H9 (cell line): ENCODE results near the gene NKAIN2. TPM values are rescaled to one million over a fixed set of nuclear protein-coding genes. Genes with fewer than 3 reads are reported as not detected.

Source experiments
- DNase-seq: peaks from one replicate; pipeline ENCODE4 v3.0.0-alpha.2; 2017
- H2AFZ ChIP-seq: one replicate; pipeline ENCODE4 v1.6.1; 2013; ENCODE audit warnings: mild to moderate bottlenecking, low read length, control low read depth, moderate library complexity
- H2AK5ac ChIP-seq: 2 replicates; pipeline ENCODE4 v1.6.1; 2013; ENCODE audit warnings: low read length, control low read depth, mixed read lengths; ENCODE audit not compliant: insufficient read length
- H2BK120ac ChIP-seq: one replicate; pipeline ENCODE4 v1.6.1; 2013; ENCODE audit warnings: low read depth, mild to moderate bottlenecking, low read length, control low read depth, inconsistent platforms; ENCODE audit not compliant: poor library complexity, severe bottlenecking
- H2BK12ac ChIP-seq: 2 replicates; pipeline ENCODE4 v1.6.1; 2013; ENCODE audit warnings: low read length, control low read depth, mixed read lengths, low read depth; ENCODE audit not compliant: insufficient read length
- H2BK15ac ChIP-seq: 2 replicates; pipeline ENCODE4 v1.6.1; 2013; ENCODE audit warnings: low read depth, low read length, control low read depth
- H2BK20ac ChIP-seq: one replicate; pipeline ENCODE4 v1.6.1; 2013; ENCODE audit warnings: low read depth, mild to moderate bottlenecking, low read length, control low read depth, inconsistent platforms; ENCODE audit not compliant: poor library complexity, severe bottlenecking
- H2BK5ac ChIP-seq: 2 replicates; pipeline ENCODE4 v1.6.1; 2013; ENCODE audit warnings: low read length, control low read depth, mixed read lengths; ENCODE audit not compliant: insufficient read length
- H3K14ac ChIP-seq: 2 replicates; pipeline ENCODE4 v1.6.1; 2013; ENCODE audit warnings: low read length, control low read depth; ENCODE audit not compliant: insufficient read depth
- H3K18ac ChIP-seq: 2 replicates; pipeline ENCODE4 v1.6.1; 2013; ENCODE audit warnings: low read depth, mild to moderate bottlenecking, mixed read lengths, low read length, control low read depth; ENCODE audit not compliant: insufficient read length
- H3K23ac ChIP-seq: 2 replicates; pipeline ENCODE4 v1.6.1; 2013; ENCODE audit warnings: low read length, control low read depth, mixed read lengths, low read depth; ENCODE audit not compliant: insufficient read length
- H3K23me2 ChIP-seq: 2 replicates; pipeline ENCODE4 v1.6.1; 2013; ENCODE audit warnings: low read depth, mild to moderate bottlenecking, mixed read lengths, low read length, control low read depth; ENCODE audit not compliant: insufficient read length, poor library complexity, severe bottlenecking
- H3K27ac ChIP-seq: 2 replicates; pipeline ENCODE4 v1.5.1; 2013; ENCODE audit warnings: low read length, control low read depth, mixed read lengths, low read depth; ENCODE audit not compliant: insufficient read length
- H3K27me3 ChIP-seq: 2 replicates; pipeline ENCODE4 v1.6.1; 2013; ENCODE audit warnings: low read length, control low read depth, inconsistent platforms; ENCODE audit not compliant: insufficient read depth
- H3K4ac ChIP-seq: 2 replicates; pipeline ENCODE4 v1.6.1; 2013; ENCODE audit warnings: low read depth, mild to moderate bottlenecking, control low read depth, inconsistent platforms, low read length, moderate library complexity
- H3K4me1 ChIP-seq: 2 replicates; pipeline ENCODE4 v1.6.1; 2013; ENCODE audit warnings: low read length, control low read depth, inconsistent platforms; ENCODE audit not compliant: insufficient read depth
- H3K4me2 ChIP-seq: 2 replicates; pipeline ENCODE4 v1.6.1; 2013; ENCODE audit warnings: low read length, control low read depth, mixed read lengths; ENCODE audit not compliant: insufficient read length, insufficient read depth
- H3K56ac ChIP-seq: 2 replicates; pipeline ENCODE4 v1.6.1; 2013; ENCODE audit warnings: low read depth, mild to moderate bottlenecking, mixed read lengths, low read length, control low read depth; ENCODE audit not compliant: insufficient read length
- H3K79me1 ChIP-seq: 2 replicates; pipeline ENCODE4 v1.6.1; 2013; ENCODE audit warnings: low read depth, mild to moderate bottlenecking, moderate library complexity, low read length, control low read depth, inconsistent platforms; ENCODE audit not compliant: insufficient read depth, poor library complexity, severe bottlenecking
- H3K79me2 ChIP-seq: 2 replicates; pipeline ENCODE4 v1.6.1; 2013; ENCODE audit warnings: low read length, control low read depth, inconsistent platforms; ENCODE audit not compliant: insufficient read depth
- H3K9ac ChIP-seq: 2 replicates; pipeline ENCODE4 v1.6.1; 2013; ENCODE audit warnings: low read length, control low read depth, mixed read lengths; ENCODE audit not compliant: insufficient read length; ENCODE audit errors: extremely low read depth
- H3K9me3 ChIP-seq: one replicate; pipeline ENCODE4 v1.6.1; 2013; ENCODE audit warnings: low read depth, low read length, inconsistent platforms; ENCODE audit not compliant: control insufficient read depth
- H3T11ph ChIP-seq: one replicate; pipeline ENCODE4 v1.6.1; 2013; ENCODE audit warnings: mild to moderate bottlenecking, low read length, control low read depth, inconsistent platforms
- H4K20me1 ChIP-seq: one replicate; pipeline ENCODE4 v1.6.1; 2013; ENCODE audit not compliant: control insufficient read depth, insufficient read length, insufficient read depth
- H4K5ac ChIP-seq: 2 replicates; pipeline ENCODE4 v1.6.1; 2013; ENCODE audit warnings: low read depth, mild to moderate bottlenecking, mixed read lengths, low read length, control low read depth; ENCODE audit not compliant: insufficient read length
- H4K8ac ChIP-seq: replicated peaks from 2 replicates; pipeline ENCODE4 v1.6.1; 2013; ENCODE audit warnings: low read length, control low read depth, mixed read lengths, low read depth; ENCODE audit not compliant: insufficient read length
- H4K91ac ChIP-seq: 2 replicates; pipeline ENCODE4 v1.6.1; 2013; ENCODE audit warnings: low read depth, mild to moderate bottlenecking, moderate library complexity, mixed read lengths, low read length, control low read depth; ENCODE audit not compliant: insufficient read length
- H3K27ac Mint-ChIP-seq, 3 experiments: 2 replicates in 2 of 3; 3 replicates in 1 of 3; pipeline ENCODE4 v1.8.0; 2020 to 2021; ENCODE audit warnings: mixed read lengths in 3 of 3, mild to moderate bottlenecking in 1 of 3, moderate library complexity in 1 of 3
- H3K27me3 Mint-ChIP-seq: 2 replicates; pipeline ENCODE4 v1.8.0; 2021; ENCODE audit warnings: low read depth, mild to moderate bottlenecking, moderate library complexity, mixed read lengths
- H3K36me3 Mint-ChIP-seq, 3 experiments: 2 replicates in 2 of 3; 3 replicates in 1 of 3; pipeline ENCODE4 v1.8.0; 2020 to 2021; ENCODE audit warnings: low read depth in 3 of 3, mixed read lengths in 3 of 3; ENCODE audit not compliant: insufficient read depth in 1 of 3
- H3K4me1 Mint-ChIP-seq, 2 experiments: 2 replicates each; pipeline ENCODE4 v1.8.0; 2020; ENCODE audit warnings: mixed read lengths in 2 of 2
- H3K4me3 Mint-ChIP-seq, 2 experiments: 2 replicates in 1 of 2; 3 replicates in 1 of 2; pipeline ENCODE4 v1.8.0; 2020 to 2021; ENCODE audit warnings: mild to moderate bottlenecking in 2 of 2, mixed read lengths in 2 of 2, moderate library complexity in 1 of 2
- H3K9me3 Mint-ChIP-seq, 2 experiments: 2 replicates in 1 of 2; 3 replicates in 1 of 2; pipeline ENCODE4 v1.8.0; 2020; ENCODE audit warnings: mild to moderate bottlenecking in 2 of 2, mixed read lengths in 2 of 2, moderate library complexity in 1 of 2
- CTCF ChIP-seq: fragments of 200-600 bp; sonication (generic); conservative IDR thresholded peaks from 3 replicates; pipeline ENCODE4 v1.8.0; 2021; ENCODE audit warnings: antibody characterized with exemption, mild to moderate bottlenecking
- WGBS: extraction: QIAGEN DNeasy Blood & Tissue Kit; methylation state at CpG from one replicate; pipeline ENCODE4 v1.1.7; 2013; ENCODE audit warnings: missing lambda C conversion rate, low lambda C conversion rate, mixed read lengths; ENCODE audit not compliant: insufficient read length; ENCODE audit errors: extremely low coverage; 5-methylcytosine and 5-hydroxymethylcytosine counted together
- total RNA-seq: library from RNA; stranded (reverse); gene quantifications from 2 replicates; pipeline ENCODE4 v1.2.1, GENCODE V29; 2021

Gene NKAIN2
- total RNA-seq, 1 experiment from 2014 or later, result 0.17 TPM

- Histone ChIP-seq H3K4me1 (no peaks in the 10 kb centered on the region), H3K18ac (no peak overlapping the region), H2BK5ac (no peak overlapping the region), H3K56ac (no peak overlapping the region), H3K79me2 (no peaks in the 10 kb centered on the region), H3T11ph (no peak overlapping the region), H3K79me1 (no peaks in the 10 kb centered on the region), H3K23ac (no peak overlapping the region), H3K4me2 (no peak overlapping the region), H4K8ac (no peak overlapping the region), H3K4ac (no peak overlapping the region), H2BK120ac (no peak overlapping the region), H3K23me2 (no peaks in the 10 kb centered on the region), H4K91ac (no peak overlapping the region), H4K5ac (no peak overlapping the region), H3K27me3 (no peaks in the 10 kb centered on the region), H2BK20ac (no peak overlapping the region), H2BK15ac (no peak overlapping the region), H2AK5ac (no peak overlapping the region), H2BK12ac (no peak overlapping the region), H3K27ac (no peak overlapping the region), H4K20me1 (no peaks in the 10 kb centered on the region), H2AFZ (no peak overlapping the region), H3K9me3 (no peaks in the 10 kb centered on the region), H3K14ac (no peak overlapping the region), H3K9ac (no peak overlapping the region)
- WGBS, result no CpG with 5 or more reads among the region's 1 CpG
- H3K4me3 Mint-ChIP-seq, result no peak overlapping the region
- no peak for TF ChIP-seq CTCF
- no peak for DNase-seq
- no peaks in the 10 kb centered on the region for H3K9me3 Mint-ChIP-seq
- H3K27me3 Mint-ChIP-seq, result no peaks in the 10 kb centered on the region
- no peak overlapping the region for H3K27ac Mint-ChIP-seq
- no peaks in the 10 kb centered on the region for H3K4me1 Mint-ChIP-seq
- H3K36me3 Mint-ChIP-seq, result no peaks in the 10 kb centered on the region
Observed at GRCh38 chr6:124330197-124330596, 526.5 kb downstream of the NKAIN2 start.
